ENCODE data around the gene TTLL9.

TTLL9 gene

GRCh38 chr20:31966991-31967655 is 96.7 kb downstream of the TTLL9 start:
- TF ChIP-seq CTCF (IDR thresholded peaks at IDR 0.05; ENCODE audit: low read depth, low read length), result no peak
- Histone ChIP-seq H3K27ac (peak overlapping the region; percentile 79), H3K4me3 (ENCODE audit: low read depth, low read length) (peak overlapping the region; percentile 91), H3K27me3 (ENCODE audit: insufficient read depth, low read depth, severe bottlenecking) (no peaks in the 10 kb centered on the region), H3K36me3 (peaks cover 16% of the 10 kb centered on the region), H3K9me3 (ENCODE audit: severe bottlenecking) (no peaks in the 10 kb centered on the region)
- peak; percentile 54 for DNase-seq

GRCh38 chr20:31967830-31968249 is 97.4 kb downstream of the TTLL9 start, which contains the start of gene XKR7:
Gene XKR7 (plus strand): TSS chr20:31968151. CDS start chr20:31968176, 25 bp downstream.
- Histone ChIP-seq H3K36me3 (peaks cover 17% of the 10 kb centered on the region), H3K9me3 (ENCODE audit: severe bottlenecking) (no peaks in the 10 kb centered on the region), H3K27me3 (ENCODE audit: insufficient read depth, low read depth, severe bottlenecking) (no peaks in the 10 kb centered on the region), H3K4me3 (ENCODE audit: low read depth, low read length) (peak within 1 kb of the TSS; percentile 91), H3K27ac (peak within 1 kb of the TSS; percentile 79)
- peak; percentile 77 for DNase-seq
- no peak for TF ChIP-seq CTCF (IDR thresholded peaks at IDR 0.05; ENCODE audit: low read depth, low read length)

GRCh38 chr20:31968291-31969126 is 98.1 kb downstream of the TTLL9 start:
- peak overlapping the region; percentile 91 for H3K4me3 ChIP-seq (ENCODE audit: low read depth, low read length)
- H3K36me3 ChIP-seq, result peaks cover 23% of the 10 kb centered on the region
- H3K27me3 ChIP-seq (ENCODE audit: insufficient read depth, low read depth, severe bottlenecking), result no peaks in the 10 kb centered on the region
- TF ChIP-seq CTCF (IDR thresholded peaks at IDR 0.05; ENCODE audit: low read depth, low read length), result no peak
- no peaks in the 10 kb centered on the region for H3K9me3 ChIP-seq (ENCODE audit: severe bottlenecking)
- H3K27ac ChIP-seq, result peak overlapping the region; percentile 79
- DNase-seq, result no peak

GRCh38 chr20:31969991-31970390 is 99.6 kb downstream of the TTLL9 start:
- no peaks in the 10 kb centered on the region for H3K27me3 ChIP-seq (ENCODE audit: insufficient read depth, low read depth, severe bottlenecking)
- no peak for TF ChIP-seq CTCF (IDR thresholded peaks at IDR 0.05; ENCODE audit: low read depth, low read length)

GRCh38 chr20:31972471-31973021 is 102.1 kb downstream of the TTLL9 start:
- Histone ChIP-seq H3K27ac (peak overlapping the region; percentile 34), H3K9me3 (ENCODE audit: severe bottlenecking) (no peaks in the 10 kb centered on the region), H3K4me3 (ENCODE audit: low read depth, low read length) (peak overlapping the region; percentile 9; the same call in 1 of the 2 replicates), H3K27me3 (ENCODE audit: insufficient read depth, low read depth, severe bottlenecking) (no peaks in the 10 kb centered on the region), H3K36me3 (peaks cover 44% of the 10 kb centered on the region)
- no peak for TF ChIP-seq CTCF (IDR thresholded peaks at IDR 0.05; ENCODE audit: low read depth, low read length)
- peak; percentile 85 for DNase-seq

More at GRCh38 chr20:31969991-31970390, 99.6 kb downstream of the TTLL9 start:
- DNase-seq, result no peak
- H3K4me3 ChIP-seq (ENCODE audit: low read depth, low read length), result peak overlapping the region; percentile 91
- H3K27ac ChIP-seq, result peak overlapping the region; percentile 79
- no peaks in the 10 kb centered on the region for H3K9me3 ChIP-seq (ENCODE audit: severe bottlenecking)
- H3K36me3 ChIP-seq, result peaks cover 34% of the 10 kb centered on the region

All from WERI-Rb-1 (cell line).